Smooth muscle cell (in vitro differentiated cells): ENCODE results near the gene PLPP1. TPM values are rescaled to one million over a fixed set of nuclear protein-coding genes. Genes with fewer than 3 reads are reported as not detected.

Experiments used
- DNase-seq: peaks from one replicate; lab custom pipeline; 2025; ENCODE audit not compliant: unreplicated experiment; lab: John Stamatoyannopoulos, UW
- H2AFZ ChIP-seq: fragments of 200-600 bp; sonication (generic); 2 replicates; pipeline ENCODE4 v1.6.0; 2016; ENCODE audit warnings: antibody characterized with exemption, low read depth, mild to moderate bottlenecking
- H3F3A ChIP-seq: fragments of 200-600 bp; sonication (generic); 2 replicates; pipeline ENCODE4 v1.6.0; 2017; ENCODE audit warnings: antibody characterized with exemption, low read depth
- H3K27ac ChIP-seq: fragments of 200-600 bp; sonication (generic); 2 replicates; pipeline ENCODE4 v1.5.1; 2016; ENCODE audit warnings: low read depth, mild to moderate bottlenecking
- H3K27me3 ChIP-seq: fragments of 200-600 bp; sonication (generic); 2 replicates; pipeline ENCODE4 v1.6.1; 2016; ENCODE audit warnings: low read depth, mild to moderate bottlenecking
- H3K36me3 ChIP-seq: fragments of 200-600 bp; sonication (generic); 2 replicates; pipeline ENCODE4 v1.5.1; 2016; ENCODE audit warnings: low read depth
- H3K4me1 ChIP-seq: fragments of 200-600 bp; sonication (generic); 2 replicates; pipeline ENCODE4 v1.5.1; 2016; ENCODE audit warnings: low read depth
- H3K4me2 ChIP-seq: fragments of 200-600 bp; sonication (generic); 2 replicates; pipeline ENCODE4 v1.6.0; 2016; ENCODE audit warnings: mild to moderate bottlenecking
- H3K4me3 ChIP-seq: fragments of 200-600 bp; sonication (generic); 2 replicates; pipeline ENCODE4 v1.5.1; 2016; ENCODE audit warnings: mild to moderate bottlenecking
- H3K79me2 ChIP-seq: fragments of 200-600 bp; sonication (generic); 2 replicates; pipeline ENCODE4 v1.6.0; 2016; ENCODE audit warnings: low read depth, mild to moderate bottlenecking
- H3K9ac ChIP-seq: fragments of 200-600 bp; sonication (generic); 2 replicates; pipeline ENCODE4 v1.6.0; 2016; ENCODE audit warnings: low read depth
- H3K9me3 ChIP-seq: fragments of 200-600 bp; sonication (generic); replicated peaks from 2 replicates; pipeline ENCODE4 v1.5.1; 2016; ENCODE audit warnings: low read depth
- H4K20me1 ChIP-seq: fragments of 200-600 bp; sonication (generic); 2 replicates; pipeline ENCODE4 v1.6.0; 2016; ENCODE audit warnings: low read depth
- CTCF ChIP-seq: fragments of 200-600 bp; sonication (generic); IDR thresholded peaks from 2 replicates; pipeline ENCODE4 v1.5.1; 2017; ENCODE audit warnings: borderline replicate concordance, mild to moderate bottlenecking, antibody characterized with exemption; ENCODE audit not compliant: insufficient read depth, poor library complexity, severe bottlenecking
- WGBS: methylation state at CpG from one replicate; pipeline ENCODE4 v1.1.7; 2016; ENCODE audit warnings: low lambda C conversion rate; 5-methylcytosine and 5-hydroxymethylcytosine counted together
- polyA plus RNA-seq: library from polyadenylated mRNA; unstranded; fragments of >200 nt; fragmentation: Nextera tagmentation; extraction: Ambion mirVana; gene quantifications from 2 replicates; pipeline ENCODE4 v1.2.1, GENCODE V29; 2016
- total RNA-seq: library from RNA; depleted of rRNA; stranded (reverse); fragments of >200 nt; gene quantifications from 2 replicates; pipeline ENCODE4 v1.2.3, GENCODE V29; 2014

Gene PLPP1
- total and polyA plus RNA-seq, 2 experiments from 2014 or later, result 47.2 to 108 TPM

GRCh38 chr5:55415071-55415470 is 119.7 kb downstream of the PLPP1 start:
- DNase-seq, result no peak

DNA sequence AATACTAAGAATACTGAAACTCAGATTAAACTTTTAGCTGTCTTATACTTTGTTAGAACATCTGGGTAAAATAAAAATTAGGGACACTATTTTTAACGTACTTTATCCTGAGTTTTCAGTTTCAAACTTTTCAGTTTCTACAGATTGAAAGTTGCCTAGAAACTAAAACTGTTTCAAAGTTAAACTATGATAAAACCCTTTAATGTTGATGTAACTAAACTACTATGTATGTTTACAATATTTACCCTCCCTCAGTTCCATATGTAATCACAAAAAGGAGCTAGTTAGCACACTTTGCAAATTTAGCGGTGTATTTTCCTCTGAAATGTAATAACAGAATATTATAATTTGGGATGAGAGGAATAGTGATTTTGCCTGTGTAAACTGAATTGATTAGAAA is 121.1 kb downstream of the PLPP1 start:
- Histone ChIP-seq H3K4me2 (no peak overlapping the region), H3K4me1 (no peaks in the 10 kb centered on the region), H3K27ac (no peak overlapping the region), H2AFZ (no peak overlapping the region), H3K36me3 (peaks cover 21% of the 10 kb centered on the region), H3K79me2 (no peaks in the 10 kb centered on the region), H3K4me3 (no peak overlapping the region), H3K27me3 (no peaks in the 10 kb centered on the region), H4K20me1 (no peaks in the 10 kb centered on the region), H3F3A (no peaks in the 10 kb centered on the region), H3K9ac (no peak overlapping the region), H3K9me3 (no peaks in the 10 kb centered on the region)
- DNase-seq, result no peak
- TF ChIP-seq CTCF, result no peak
- WGBS, result 100% methylated on average over 2 of the region's 2 CpGs

More at GRCh38 chr5:55415071-55415470, 119.7 kb downstream of the PLPP1 start:
- no peak for TF ChIP-seq CTCF
- no peaks in the 10 kb centered on the region for H4K20me1 ChIP-seq
- no peak overlapping the region for H2AFZ ChIP-seq
- H3K4me2 ChIP-seq, result no peak overlapping the region
- peak overlapping the region; percentile 21 for H3K27ac ChIP-seq
- no peak overlapping the region for H3K4me3 ChIP-seq
- no peak overlapping the region for H3K9ac ChIP-seq
- no peaks in the 10 kb centered on the region for H3K27me3 ChIP-seq
- peaks cover 14% of the 10 kb centered on the region for H3K36me3 ChIP-seq
- H3K9me3 ChIP-seq, result no peaks in the 10 kb centered on the region
- H3F3A ChIP-seq, result peaks cover 5% of the 10 kb centered on the region
- no peaks in the 10 kb centered on the region for H3K4me1 ChIP-seq
- no peaks in the 10 kb centered on the region for H3K79me2 ChIP-seq

- H2AFZ ChIP-seq, result no peak overlapping the region
- no peak for DNase-seq
- no peak overlapping the region for H3K9ac ChIP-seq
Observed at GRCh38 chr5:55411876-55412275, 122.9 kb downstream of the PLPP1 start.

More at GRCh38 chr5:55411876-55412275, 122.9 kb downstream of the PLPP1 start:
- Histone ChIP-seq H3K27ac (no peak overlapping the region), H3K4me2 (no peak overlapping the region), H3K27me3 (no peaks in the 10 kb centered on the region), H3K4me1 (no peaks in the 10 kb centered on the region), H3K36me3 (peaks cover 21% of the 10 kb centered on the region), H3K4me3 (no peak overlapping the region), H3K79me2 (no peaks in the 10 kb centered on the region), H3F3A (no peaks in the 10 kb centered on the region), H4K20me1 (no peaks in the 10 kb centered on the region), H3K9me3 (no peaks in the 10 kb centered on the region)
- 98% methylated on average over 1 of the region's 1 CpG for WGBS
- TF ChIP-seq CTCF, result no peak
